Fibroblast of upper back skin (primary cell): ENCODE measurements around the gene CTNNA3.
"Not testable (repeated sequence)": the region's sequence is repeated elsewhere in the genome, so short reads cannot be mapped to it uniquely, and the experiment has no call there.

ENCODE experiments used
- DNase-seq: peaks from one replicate; pipeline ENCODE4 v3.0.0-alpha.2; 2013

Gene CTNNA3

DNA sequence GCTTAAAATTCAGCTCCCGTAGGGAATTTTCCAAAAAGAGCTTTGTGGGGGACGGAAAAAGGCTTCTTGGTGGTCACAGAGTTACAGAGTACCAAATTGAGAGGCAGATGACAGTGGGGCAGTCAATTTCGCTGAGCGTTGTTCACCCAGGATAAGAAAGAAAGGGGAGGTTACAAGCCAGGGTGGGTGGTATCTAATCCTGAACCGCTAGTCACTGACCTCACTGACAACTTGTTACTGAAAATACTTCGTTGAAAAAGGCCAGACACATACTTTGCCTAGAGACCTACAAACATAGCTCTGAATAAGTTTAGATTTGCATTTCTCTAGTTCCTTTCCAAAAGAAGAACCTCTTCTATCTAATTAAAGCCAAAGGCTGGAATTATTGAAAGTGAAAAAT is at the start of gene CTNNA3:
Gene CTNNA3 (minus strand): TSS at position 167 of the 400 bp plus-strand sequence.
- no peak for DNase-seq

DNA sequence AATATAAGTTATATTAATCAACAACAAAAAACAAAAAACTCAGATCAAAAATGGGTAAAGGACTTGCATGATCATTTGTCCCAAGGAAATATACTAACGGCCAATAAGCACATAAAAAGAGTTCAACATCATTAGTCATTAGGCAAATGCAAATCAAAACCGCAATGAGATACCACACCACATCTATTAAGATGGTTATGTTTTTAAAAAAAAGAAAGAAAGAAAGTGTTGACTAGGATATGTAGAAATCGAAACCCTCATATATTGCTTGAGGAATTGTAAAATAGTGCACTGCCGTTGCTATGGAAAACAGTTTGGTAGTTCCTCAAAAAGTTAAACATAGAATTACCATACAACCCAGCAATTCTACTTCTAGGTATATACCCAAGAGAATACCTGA is 39.4 kb upstream of the CTNNA3 start:
- DNase-seq = no peak

DNA sequence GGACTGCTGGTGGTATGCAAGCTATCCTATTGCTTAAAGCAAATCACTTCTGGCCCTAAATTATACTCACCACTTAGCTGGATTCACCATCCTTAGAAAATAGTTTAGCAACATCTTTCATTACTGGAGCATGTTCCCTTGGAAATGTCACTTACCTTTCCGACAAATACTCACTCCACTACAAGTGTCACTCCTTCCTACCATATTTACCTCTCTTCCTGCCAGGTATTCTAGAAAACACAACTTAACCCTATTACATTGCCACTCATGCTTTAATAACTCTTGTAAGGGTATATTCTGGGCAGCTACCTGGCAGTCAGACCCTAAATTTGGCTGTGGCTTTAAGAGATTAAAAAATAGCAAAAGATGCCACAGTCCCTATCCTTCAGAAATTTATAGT is 37.5 kb upstream of the CTNNA3 start:
- DNase-seq = no peak

DNA sequence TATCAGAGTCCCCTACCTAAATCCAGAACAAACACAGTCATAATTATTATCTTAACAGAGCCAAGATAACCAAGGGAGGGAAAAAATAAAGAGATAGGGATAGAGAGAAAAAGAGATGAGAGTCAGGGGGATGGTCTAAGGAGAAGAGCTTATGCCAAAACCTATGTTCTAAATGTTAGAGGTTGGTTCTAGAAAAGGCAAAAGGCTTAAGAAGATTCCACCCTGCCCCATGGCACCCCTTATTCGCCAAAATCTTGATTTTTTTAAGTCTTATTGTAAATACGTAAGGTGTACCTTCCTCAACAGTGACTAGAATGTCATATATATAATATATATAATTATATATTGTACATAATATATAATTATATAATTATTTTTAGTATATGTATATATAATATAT is 29.6 kb upstream of the CTNNA3 start:
- DNase-seq = no peak

DNA sequence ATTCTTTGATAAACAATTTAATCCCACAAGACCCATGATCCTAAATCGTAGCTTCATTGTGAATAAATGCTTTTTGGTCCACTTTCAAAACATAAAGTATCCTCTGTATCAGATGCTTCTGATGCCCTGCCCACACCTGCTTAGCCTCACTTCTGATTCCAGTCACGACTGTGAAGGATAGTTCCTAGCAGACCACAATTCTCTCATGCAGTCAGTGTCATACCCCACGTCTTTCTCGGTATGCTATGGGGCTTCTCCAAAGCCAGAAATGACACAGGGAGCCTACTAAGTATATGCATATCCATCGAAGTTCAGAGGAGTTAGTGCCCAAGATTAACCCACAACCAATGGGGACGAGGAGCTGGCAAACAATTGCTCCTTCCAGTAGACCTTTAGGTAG is 27.6 kb upstream of the CTNNA3 start:
- no peak for DNase-seq

DNA sequence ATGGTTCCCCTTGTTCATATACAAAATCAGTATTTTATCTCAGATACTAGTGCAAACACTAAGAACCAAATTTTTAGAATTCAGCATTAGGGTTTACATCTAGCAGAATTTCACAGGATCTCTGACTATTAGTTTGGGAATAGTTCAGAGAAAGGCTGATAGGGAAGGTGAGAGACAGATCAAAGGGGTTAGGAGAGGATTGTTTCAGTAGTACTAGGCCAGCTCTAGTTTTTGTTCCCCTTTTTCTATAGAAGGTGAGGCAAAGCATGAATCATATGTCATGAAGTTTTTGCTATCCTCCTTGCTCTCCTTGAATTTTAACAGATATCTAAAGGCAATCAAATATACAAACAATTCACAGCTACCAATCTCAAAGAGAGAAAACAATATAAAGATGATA is 26.1 kb upstream of the CTNNA3 start:
- DNase-seq = no peak

DNA sequence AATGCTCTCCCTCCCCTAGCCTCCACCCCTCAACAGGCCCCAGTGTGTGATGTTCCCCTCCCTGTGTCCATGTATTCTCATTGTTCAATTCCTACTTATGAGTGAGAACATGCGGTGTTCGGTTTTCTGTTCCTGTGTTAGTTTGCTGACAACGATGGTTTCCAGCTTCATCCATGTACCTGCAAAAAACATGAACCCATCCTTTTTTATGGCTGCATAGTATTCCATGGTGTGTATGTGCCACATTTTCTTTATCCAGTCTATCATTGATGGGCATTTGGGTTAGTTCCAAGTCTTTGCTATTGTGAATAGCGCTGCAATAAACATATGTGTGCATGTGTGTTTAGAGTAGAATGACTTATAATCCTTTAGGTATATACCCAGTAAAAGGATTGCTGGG is 20.5 kb upstream of the CTNNA3 start:
- DNase-seq = not testable (repeated sequence)

DNA sequence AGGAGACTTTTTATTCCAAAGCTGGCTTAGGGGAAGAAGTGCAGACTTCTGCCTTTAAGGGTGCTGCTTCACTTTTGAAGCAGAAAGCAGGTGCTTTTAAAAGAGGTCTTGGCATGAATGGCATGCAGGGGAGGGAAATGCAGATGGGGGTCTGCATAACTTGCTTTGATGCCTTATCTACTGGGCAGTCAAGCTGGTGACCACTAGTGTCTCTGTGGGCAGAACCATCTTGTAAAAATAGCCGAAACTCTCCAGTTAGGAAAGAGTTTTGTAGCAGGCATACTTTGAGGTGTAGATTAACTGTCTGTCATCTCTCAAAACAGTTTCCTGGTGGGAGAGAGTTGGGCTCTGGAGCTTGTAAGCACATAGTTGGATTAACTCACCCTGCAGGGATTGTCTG is 9.9 kb upstream of the CTNNA3 start:
- DNase-seq = no peak

DNA sequence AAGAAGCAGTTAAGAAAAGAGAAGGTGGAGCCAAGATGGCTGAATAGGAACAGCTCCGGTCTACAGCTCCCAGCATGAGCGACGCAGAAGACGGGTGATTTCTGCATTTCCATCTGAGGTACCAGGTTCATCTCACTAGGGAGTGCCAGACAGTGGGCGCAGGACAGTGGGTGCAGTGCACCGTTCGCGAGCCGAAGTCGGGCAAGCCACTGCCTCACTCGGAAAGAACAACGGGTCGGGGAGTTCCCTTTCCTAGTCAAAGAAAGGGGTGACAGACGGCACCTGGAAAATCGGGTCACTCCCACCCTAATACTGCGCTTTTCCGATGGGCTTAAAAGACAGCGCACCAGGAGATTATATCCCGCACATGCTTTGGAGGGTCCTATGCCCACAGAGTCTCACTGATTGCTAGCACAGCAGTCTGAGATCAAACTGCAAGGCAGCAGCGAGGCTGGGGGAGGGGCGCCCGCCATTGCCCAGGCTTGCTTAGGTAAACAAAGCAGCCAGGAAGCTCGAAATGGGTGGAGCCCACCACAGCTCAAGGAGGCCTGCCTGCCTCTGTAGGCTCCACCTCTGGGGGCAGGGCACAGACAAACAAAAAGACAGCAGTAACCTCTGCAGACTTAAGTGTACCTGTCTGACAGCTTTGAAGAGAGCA is 3.7 kb upstream of the CTNNA3 start:
- not testable (repeated sequence) for DNase-seq

DNA sequence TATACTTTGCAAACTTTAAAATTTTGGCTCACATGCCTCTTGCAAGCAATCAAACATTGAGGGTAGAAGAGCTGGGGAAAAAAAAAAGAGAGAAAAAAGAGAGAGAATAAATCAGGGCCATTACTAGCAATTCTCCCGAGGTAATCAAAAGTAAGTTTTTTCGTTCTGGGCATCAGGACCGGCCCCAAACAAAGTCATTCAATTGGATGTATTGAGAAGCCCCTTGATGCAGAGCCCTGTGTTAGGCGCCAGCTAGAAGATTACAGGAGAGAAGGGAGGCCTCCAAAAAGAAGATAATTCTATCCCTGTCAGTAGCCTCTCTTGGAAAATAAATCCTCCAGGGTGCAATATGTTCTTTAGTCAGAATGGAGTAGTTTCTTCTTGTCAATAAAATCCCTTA is 2.2 kb upstream of the CTNNA3 start:
- no peak for DNase-seq

DNA sequence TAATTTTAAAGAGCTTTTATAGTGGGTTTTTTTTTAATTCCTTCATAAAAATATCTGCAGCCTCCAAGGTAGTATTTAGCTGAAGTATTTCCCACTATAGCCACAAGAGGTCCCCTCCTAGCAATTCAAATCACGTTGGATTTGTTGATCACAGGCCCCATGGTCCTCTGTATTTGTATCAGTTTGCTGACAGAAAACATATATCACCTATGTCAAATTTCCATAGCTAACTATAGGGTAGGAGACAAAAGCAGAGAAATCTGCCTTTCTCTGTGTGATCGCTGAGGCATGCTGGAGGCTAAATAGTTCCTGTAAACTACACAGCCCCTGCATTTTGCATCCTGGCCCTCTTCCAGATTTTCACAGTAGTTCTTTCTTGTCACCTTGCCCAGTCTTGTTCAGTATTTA is 1.7 kb upstream of the CTNNA3 start:
- peak; percentile 49 for DNase-seq

DNA sequence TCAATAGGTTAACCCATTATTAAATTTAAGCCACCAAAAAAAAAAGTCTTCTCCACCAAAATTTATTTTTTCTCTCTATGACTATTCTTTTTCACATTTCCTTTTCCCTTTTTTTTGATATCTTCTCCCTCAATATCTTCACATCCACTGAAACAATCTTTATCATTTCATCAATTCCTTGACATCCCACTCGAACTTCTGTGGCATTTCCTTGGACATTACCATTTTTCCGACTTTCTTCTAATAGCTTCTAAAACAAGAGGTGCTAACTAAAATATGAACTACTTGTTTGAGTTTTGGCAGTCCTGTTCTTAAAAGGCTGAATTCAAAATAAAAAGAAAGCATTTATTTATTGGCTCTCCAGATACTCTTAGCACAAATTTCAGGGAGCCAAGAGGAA is 684 bp upstream of the CTNNA3 start:
- no peak for DNase-seq

DNA sequence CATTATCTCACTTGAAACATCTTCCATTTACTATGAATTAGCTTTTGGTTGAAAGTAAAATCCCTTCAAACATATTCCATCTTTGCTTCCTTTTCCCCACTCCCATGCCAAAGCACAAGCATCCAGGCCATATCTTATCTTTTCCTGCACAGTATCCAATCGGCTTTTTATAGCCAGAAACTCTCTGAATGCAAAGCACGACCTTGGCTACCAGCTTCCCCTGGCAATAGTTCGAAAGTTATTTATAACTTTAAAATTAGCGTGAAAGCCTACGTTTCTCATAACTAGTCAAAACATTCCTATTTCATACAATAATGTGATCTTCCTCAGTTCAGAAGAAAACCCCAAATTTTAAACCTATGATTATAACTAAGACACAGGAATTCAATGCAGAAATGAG is 440 bp downstream of the CTNNA3 start:
- no peak for DNase-seq

DNA sequence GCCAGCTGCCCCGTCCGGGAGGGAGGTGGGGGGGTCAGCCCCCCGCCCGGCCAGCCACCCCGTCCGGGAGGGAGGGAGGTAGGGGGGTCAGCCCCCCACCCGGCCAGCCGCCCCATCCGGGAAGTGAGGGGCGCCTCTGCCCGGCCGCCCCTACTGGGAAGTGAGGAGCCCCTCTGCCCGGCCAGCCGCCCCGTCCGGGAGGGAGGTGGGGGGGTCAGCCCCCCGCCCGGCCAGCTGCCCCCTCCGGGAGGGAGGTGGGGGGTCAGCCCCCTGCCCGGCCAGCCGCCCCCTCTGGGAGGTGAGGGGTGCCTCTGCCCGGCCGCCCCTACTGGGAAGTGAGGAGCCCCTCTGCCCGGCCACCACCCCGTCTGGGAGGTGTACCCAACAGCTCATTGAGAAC is 4.1 kb downstream of the CTNNA3 start:
- not testable (repeated sequence) for DNase-seq

DNA sequence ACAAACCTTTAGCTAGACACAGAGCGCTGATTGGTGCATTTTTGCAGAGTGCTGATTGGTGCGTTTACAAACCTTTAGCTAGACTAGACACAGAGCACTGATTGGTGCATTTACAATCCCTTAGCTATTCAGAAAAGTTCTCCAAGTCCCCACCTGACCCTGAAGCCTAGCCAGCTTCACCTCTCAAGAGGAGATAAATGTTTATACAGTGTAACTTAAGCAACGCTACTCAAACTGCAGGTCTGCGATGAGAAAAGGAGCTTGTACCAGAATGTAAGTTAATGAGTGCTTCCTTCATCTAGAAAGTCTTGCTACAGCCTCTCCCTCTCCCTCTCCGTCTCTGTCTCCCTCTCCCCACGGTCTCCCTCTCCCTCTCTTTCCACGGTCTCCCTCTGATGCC is 5.5 kb downstream of the CTNNA3 start:
- not testable (repeated sequence) for DNase-seq

DNA sequence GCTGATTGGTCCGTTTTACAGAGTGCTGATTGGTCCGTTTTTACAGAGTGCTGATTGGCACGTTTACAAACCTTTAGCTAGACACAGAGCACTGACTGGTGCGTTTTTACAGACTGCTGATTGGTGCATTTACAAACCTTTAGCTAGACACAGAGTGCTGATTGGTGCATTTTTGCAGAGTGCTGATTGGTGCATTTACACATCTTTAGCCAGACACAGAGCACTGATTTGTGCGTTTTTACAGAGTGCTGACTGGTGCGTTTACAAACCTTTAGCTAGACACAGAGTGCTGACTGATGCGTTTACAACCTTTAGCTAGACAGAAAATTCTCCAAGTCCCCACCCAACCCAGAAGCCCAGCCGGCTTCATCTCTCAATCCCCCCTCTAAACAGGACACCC is 11.9 kb downstream of the CTNNA3 start:
- not testable (repeated sequence) for DNase-seq

DNA sequence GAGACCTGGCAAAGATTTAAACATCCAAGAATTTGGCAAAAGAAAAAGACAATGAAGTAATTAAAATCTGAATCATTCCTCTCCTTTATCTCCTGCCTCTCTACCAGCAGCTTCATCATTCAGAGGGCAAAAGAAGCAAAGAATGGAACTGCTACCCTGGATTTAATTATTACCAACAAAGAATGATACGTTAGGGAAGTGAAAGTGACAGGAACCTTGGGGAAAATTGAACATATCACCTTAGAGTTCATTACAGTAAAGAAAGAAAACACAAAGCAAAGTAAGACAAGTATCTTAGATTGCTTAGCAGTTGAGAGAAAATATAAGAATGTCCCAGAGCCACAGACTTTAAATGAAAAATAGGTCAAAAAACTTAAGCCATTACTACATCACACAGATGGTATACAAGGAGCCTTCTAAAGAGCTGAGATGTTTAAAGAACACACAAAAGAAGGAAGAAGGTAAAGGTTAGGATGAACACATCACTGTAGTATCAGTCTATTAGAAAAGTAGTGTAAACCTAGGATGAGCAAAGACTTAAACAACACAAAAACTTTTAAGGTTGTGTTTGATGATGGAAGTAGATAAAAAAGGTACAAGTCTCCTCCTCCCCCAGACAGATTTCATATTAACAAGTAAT is 17.5 kb downstream of the CTNNA3 start:
- DNase-seq = no peak

DNA sequence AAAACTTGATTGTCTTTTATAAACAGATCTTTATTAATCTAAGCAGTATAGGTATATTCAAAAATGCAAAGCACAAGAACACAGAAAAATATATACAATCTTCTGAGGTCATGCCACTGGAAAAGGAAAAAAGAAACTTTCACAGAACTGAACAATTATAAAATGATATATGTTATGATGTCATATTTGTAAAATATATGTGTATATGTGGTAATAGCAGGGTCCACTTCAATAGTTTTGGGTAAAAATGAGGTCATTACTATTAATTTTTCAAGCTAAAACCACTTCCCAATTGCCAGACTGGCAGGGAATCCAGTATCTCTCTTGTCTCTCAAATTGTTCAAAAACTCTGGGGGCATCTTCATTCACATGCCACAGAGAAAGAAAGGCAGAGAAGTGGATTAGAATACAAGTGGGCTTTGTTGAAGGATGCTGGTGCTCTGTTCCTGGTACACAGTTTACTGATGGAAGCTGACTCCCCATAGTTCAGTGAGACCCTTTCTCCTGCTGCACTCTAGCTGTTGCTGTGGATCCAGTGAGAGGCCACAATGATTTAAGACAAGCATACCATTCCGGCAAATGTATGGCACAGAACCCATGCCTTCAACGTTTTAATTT is 19.7 kb downstream of the CTNNA3 start:
- DNase-seq = no peak

DNA sequence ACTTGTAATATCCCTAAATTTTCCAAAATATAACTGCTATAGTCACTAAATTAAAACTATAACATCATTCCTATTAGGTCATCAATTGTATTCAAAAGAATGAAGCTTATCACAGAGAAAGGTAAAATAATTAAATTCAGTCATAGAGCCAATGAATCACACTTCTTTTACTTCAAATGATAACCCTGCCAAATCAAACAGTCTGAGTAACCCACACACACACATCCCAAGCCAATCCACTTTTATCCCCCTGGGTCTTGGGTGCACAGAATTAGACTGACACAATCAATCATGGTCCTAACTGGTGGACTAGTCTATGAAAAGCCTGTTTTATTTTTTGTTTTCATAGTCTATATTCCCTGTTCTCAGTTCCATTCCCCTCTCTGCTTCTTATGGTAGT is 25.6 kb downstream of the CTNNA3 start:
- DNase-seq = peak; percentile 14

DNA sequence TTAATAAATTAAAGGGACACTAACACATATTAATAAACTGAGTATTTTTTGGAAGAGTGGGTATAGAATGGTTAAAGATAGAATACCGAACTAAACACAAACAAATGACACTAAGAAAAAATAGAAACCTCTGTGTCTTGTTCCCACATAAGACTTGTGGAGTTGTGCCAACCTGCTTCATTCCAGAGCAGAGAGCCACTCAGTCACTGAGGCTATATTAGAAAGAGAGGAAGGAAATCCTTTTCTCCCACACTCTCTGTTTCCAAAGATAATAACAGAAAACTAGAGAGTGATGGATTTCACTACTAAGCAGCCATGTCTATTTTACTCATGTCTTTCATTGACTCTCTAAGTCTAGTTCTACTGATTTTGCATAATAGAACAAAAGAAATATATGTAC is 26.0 kb downstream of the CTNNA3 start:
- DNase-seq = peak; percentile 18

DNA sequence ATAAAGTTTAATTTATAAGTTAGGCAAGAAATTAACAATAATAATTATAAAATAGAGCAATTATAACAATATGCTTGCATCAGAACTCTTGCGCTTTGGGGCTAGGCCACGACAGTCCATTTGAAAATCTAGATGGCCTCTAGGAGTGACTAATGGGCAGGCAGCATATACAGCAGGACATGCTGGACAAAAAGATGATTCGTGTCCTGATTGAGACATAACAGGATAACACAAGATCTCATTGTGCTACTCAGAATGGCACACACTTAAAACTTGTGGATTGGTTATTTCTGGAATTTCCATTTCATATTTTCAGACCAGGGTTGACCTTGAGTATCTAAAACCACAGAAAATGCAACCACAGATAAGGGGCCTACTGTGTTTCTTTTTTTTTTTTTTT is 27.5 kb downstream of the CTNNA3 start:
- peak; percentile 33 for DNase-seq

DNA sequence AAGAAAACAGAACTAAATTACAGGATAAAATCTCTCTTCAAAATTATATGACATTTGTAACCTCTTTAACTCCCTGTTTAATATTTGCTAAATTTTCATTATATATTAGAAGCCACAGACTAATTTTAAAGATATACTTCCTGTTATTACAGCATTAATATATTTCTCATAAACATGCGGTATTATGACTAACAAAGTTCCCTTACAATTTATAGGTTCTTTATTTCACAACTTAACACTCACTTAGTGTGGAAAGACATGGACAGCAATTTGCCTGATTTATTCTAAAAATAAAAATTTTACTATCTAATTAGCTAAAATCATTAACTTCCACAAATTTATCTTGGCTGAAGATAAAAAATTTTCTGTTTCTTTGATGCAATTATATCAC is 29.0 kb downstream of the CTNNA3 start:
- no peak for DNase-seq

DNA sequence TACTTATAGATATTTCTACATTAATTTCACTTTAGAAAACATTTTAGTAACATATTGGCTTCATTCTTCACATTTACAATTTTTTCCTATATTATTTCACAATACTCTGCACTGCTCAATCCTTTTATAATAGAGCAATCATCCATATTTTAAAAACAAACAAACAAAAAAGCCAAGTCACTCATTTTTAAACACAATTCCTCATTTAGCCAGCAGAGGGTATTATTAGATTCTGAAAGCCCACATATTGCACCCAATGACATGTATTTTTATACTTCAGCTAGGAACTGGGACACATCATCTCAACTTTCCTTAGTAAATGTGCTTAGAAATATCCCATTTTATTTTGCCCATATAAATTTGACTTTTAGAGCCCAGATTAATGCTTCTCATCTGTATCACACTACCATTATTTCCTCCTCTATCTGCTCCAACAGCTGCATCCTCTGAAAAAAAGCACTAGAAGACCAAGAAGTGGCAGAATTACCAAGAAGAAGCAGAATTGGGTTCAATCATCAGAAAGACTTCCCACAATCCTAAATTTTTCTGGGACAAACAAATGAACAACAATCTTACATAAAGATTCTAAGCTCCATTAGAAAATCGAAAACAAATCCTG is 29.5 kb downstream of the CTNNA3 start:
- DNase-seq = peak; percentile 25

DNA sequence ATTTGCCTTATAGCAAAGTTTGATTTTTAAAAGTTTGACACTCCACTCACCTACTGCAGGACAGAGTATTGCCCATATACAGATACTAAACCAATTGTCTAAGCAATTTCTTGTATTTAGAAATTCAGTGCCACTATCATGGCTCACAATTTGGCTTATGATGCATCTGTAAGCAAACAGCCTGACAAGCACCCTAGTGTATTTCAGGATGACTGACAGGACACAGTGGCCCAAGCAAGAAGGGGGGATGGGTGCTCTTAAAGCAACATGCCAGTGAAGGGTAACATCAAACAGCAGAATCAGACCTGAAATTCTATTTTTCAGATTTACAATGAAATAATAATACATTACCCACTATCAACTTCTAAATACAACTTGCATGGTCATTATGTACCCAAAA is 30.5 kb downstream of the CTNNA3 start:
- DNase-seq = no peak
